ENCODE measurements around the gene MOSPD3.

MOSPD3 gene

DNA sequence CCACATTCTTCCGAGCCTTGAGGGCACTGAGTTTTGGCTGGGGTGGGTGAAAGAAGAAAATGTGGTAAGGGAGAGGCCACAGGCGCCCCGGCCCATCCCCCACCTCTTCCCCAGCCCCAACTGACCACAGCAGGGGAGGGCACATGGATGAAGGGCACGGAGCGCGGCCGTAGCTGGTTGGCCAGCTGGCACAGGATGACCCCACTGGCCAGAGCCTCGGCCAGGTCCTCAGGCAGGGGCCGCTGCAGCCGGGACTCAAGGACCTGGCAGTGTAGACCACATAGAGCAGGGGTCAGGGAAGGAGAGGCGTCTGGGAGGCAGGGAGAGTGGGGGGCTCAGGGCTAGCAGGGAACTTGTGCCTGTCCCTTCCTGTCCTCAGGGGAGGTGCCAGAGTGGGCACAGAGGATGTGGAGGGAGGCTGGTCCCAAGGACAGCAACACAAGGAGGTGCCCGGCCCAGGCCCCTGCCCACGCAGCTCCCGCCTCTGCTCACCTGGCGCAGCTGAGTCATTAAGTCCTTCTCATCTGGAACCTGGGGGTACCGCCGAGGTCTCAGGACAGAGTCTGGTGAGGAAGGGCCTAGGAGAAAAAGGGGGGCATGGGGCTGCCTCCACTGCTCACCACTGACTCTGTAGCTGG is 36.5 kb upstream of the MOSPD3 start:
- no peak for DNase-seq

DNA sequence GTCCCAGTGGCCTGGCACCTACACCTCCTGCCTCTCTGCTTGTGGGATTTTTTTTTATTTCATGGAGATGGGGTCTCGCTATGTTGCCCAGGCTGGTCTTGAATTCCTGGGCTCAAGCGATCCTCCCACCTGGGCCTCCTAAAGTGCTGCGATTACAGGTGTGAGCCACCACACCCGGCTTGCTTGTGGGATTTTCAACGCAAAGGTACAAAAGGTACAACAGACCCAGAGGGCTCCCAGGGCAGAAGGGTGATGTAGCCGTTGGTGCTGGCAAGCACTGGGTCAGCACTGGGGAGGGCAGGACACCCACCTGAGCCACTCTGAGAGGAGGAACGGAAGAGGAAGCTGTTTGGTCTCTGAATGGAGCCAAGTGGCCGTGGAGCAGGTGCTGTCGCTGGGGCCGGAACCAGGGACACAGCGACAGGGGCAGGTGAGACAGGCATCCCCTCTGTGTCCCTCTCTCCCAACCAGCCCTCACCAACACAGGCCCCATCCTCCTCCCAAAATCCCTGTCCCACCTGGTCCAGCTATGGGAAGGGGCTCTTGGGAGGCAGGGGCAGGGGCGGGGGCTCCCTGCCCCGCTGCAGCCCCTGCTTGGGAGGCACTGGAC is 35.9 kb upstream of the MOSPD3 start:
- no peak for DNase-seq

- no peak for DNase-seq
These were observed 35.2 kb upstream of the MOSPD3 start for GRCh38 chr7:100577103-100577502.

DNA sequence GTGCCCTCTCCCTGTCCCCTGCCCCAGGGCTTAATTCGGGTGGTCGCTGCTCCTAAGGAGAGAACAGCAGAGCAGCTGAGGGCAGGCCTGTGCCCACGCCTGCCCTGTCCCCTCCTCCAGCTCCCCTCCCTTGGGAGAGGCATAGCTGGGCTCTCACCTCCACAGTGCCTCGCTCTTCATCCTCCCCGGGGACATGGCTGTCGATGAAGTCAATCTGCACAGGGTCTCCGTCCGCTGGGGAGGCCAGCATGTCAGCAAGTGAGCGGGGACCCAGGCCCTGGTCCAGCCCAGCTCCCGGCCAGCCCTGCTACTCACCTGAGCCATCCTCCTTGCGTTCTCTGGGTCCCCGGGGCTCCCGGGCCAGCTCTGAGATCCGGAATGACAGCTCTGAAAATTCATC is 34.8 kb upstream of the MOSPD3 start:
- no peak for DNase-seq

- DNase-seq: no peak
These were observed 33.8 kb upstream of the MOSPD3 start for GRCh38 chr7:100578246-100579183.

DNA sequence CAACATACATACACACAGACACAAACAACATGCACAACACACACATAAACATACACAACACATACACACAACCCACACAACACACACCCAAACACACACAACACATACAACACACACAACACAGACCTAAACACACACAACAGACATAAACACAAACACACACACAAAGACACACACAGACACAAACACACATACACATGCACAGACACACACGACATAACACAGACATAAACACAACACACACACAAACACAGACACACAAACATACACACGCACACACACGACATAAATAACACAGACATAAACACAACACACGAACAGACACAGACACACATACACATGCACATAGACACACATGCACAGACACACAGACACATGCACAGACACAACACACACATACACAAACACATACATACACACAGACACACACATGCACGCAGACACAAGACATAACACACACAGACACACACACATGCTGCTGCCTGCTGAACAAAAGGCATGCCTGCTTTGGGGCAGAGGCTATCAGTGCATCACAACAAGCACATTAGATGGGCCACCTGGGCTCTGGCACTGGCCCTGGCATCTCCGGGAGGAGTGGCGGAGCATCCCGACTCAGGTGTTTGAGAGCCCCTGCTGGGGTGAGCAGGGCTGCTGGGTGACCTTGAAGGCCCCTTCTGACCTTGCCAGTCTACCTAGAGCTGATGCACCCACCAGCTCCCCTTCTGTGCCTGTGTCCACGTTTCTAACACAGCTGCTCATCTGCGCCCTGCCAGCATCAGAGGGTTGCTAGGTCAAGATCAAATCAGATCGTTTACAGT is 31.7 kb upstream of the MOSPD3 start:
- no peak for DNase-seq

DNA sequence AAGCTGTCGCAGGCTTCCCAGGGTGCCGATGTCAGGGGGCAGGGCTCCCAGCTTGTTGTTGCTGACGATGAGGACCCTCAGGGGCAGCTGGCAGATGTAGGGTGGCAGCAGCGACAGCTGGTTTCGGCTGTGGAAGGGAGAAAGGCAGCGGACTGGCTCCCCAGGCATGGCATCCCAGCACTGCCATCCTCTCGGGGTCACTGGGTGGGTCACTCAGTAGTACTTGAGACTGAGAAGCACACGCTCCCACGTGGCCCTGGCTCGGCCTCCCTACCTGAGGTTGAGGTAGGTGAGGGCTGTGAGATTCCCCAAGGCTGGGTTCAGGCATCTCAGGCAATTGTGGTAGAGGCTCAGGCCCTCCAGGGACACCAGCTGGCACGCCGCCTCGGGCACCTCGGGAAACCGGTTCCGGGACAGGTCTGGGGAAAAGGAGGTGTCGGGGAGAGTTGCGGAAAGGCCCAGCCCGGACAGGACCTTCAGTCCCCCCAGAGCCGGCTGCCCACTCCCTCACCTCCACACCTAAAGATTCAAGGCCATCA is 30.2 kb upstream of the MOSPD3 start:
- DNase-seq: no peak

DNA sequence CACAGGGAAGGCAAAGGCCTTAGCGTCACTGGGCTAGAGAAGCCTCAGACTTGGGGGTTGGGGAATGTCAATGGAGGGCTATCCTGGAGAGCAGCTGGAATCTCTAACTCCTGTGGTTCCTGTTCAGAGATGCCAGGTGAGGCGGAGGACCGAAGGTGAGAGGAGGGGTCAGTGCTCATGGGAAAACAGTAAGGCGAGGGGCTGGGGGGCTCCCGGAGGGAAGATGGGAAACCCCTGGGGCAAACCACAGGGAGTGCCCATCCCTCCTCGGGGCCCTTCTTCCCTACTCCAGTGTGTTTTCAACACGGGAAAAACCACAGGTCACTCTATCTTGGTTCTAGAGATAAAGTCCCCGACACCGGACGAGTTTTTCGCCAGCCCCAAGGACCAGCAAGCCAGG is 29.7 kb upstream of the MOSPD3 start:
- no peak for DNase-seq

- DNase-seq: no peak
These were observed 28.9 kb upstream of the MOSPD3 start for GRCh38 chr7:100583132-100584053.

- DNase-seq: no peak
These were observed 28.2 kb upstream of the MOSPD3 start for GRCh38 chr7:100584054-100584682.

GRCh38 chr7:100584683-100585510 is 27.4 kb upstream of the MOSPD3 start:
- DNase-seq: no peak

DNA sequence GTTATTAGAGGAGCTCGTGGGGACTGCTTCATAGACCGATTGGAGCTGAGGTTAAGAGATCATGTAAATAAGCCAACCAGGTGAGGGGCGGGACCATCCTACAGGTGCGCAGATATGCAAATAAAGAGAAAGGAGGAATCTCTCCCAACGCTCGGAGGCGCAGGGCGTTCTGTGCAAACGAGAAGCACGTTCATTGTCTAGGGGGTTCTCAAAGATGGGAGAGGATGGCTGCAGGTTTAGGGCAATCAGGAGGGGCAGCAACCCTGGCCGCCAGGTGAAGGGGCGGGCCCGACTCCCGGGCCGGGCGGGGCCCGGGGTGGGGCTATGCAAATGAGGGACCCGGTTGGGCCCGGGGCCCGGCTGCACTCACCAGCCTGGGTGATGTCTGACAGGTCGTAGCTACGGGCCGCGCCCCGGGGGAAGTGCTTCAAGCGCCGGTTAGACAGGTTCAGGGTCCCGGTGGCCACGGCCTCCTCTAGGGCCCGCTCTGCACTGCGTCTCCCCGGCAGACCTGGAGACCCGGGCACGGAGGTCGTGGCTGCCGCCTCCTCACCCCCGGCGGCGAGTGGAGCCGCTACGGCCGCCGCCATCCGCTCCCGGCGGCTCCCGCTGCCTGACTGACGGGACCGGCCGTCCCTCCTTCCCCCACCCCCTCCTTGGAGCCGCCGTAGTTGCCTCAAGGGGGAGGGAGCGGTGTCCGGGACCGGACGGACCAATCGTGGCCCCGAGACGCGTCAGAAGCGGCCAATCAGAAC is 26.7 kb upstream of the MOSPD3 start, which contains the start of gene LRCH4:
Gene LRCH4 (minus strand): TSS at position 619 of the 755 bp plus-strand sequence. CDS start 29 bp downstream, at position 590.
- DNase-seq: peak; percentile 96

- peak; percentile 94 for DNase-seq
These were observed 25.9 kb upstream of the MOSPD3 start, which contains the start of gene FBXO24 for GRCh38 chr7:100586266-100587025. FBXO24 (plus strand) TSS chr7:100586328; CDS start chr7:100586626, 298 bp downstream.

GRCh38 chr7:100588438-100588837 is 23.9 kb upstream of the MOSPD3 start:
- no peak for DNase-seq

DNA sequence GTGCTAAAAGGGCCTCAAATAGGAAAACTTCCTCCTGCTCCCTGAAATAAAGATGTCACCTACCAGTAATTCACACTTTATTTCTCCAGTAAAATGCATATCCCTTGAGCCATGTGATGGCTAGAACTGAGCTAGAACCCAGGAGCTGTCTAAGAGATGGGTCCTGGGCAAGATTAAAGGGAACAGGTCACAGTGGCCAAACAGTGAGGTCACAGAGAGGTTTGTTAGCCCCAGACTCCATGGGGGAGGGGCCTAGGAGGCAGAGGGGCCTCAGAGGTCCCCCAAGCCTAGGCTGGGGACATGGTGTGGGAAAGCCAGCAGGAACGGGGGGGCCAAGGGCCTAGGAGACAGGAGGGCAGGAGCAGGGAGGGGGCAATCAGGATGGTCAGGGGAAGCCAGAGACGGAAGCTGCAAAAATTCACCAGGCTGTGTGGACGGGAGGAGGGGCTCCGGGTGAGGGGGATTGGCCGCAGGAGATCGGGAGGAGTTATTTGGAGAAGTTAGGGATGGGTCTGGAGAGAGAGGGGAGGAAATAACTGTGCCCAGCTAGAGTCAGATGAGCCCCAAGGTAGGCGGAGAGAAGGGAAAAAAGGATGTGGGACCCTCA is 22.9 kb upstream of the MOSPD3 start:
- DNase-seq: no peak

- no peak for DNase-seq
These were observed 22.1 kb upstream of the MOSPD3 start for GRCh38 chr7:100590077-100590737.

DNA sequence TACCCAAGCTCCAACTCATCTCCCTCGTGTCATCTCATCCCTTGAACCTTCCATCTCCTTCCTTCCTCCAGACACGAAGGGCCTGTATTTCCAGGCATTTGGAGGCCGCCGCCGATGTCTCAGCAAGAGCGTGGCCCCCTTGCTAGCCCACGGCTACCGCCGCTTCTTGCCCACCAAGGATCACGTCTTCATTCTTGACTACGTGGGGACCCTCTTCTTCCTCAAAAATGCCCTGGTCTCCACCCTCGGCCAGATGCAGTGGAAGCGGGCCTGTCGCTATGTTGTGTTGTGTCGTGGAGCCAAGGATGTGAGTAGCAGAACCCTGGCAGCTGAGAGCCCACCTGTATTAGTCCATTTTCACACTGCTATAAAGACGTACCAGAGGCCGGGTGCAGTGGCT is 20.7 kb upstream of the MOSPD3 start:
- no peak for DNase-seq

Data from 8988T (cell line).